Measurements from ENCODE around the gene HSD11B1. TPM values are rescaled to one million over a fixed set of nuclear protein-coding genes. Genes with fewer than 3 reads are reported as not detected.

The HSD11B1 gene
- total RNA-seq, 1 experiment from 2014 or later = not detected

- TF ChIP-seq GRHL2 (CRISPR knock-in tag; IDR thresholded peaks at IDR 0.05; ENCODE audit: insufficient replicate concordance, severe bottlenecking) (no peak), SMAD4 (CRISPR knock-in tag; IDR thresholded peaks at IDR 0.05) (no peak), NFE2L1 (CRISPR knock-in tag; IDR thresholded peaks at IDR 0.05) (no peak), CREB1 (CRISPR knock-in tag; IDR thresholded peaks at IDR 0.05) (no peak), HMGXB4 (CRISPR knock-in tag; IDR thresholded peaks at IDR 0.05) (no peak), NFYB (CRISPR knock-in tag; conservative IDR thresholded peaks at IDR 0.05; ENCODE audit: low read depth) (no peak), ZMAT4 (CRISPR knock-in tag; IDR thresholded peaks at IDR 0.05) (no peak), RORB (CRISPR knock-in tag; IDR thresholded peaks at IDR 0.05) (no peak), IRF2 (CRISPR knock-in tag; IDR thresholded peaks at IDR 0.05; ENCODE audit: borderline replicate concordance, low read depth) (no peak), RELA (CRISPR knock-in tag; IDR thresholded peaks at IDR 0.05; ENCODE audit: borderline replicate concordance) (no peak)
- no peaks in the 10 kb centered on the region for H3K9me3 Mint-ChIP-seq
- no peak overlapping the region for H3K27ac Mint-ChIP-seq
- no peak overlapping the region for H3K4me3 Mint-ChIP-seq
- no peak for DNase-seq (ENCODE audit: low spot score)
- CTCF ChIA-PET = interaction anchor here (0.6 to 1.2 kb wide), 2 partner anchors 94 to 271 kb away, joined by 3 read pairs; no protein-coding TSS in a partner anchor
- H3K4me1 Mint-ChIP-seq = no peaks in the 10 kb centered on the region
- no peaks in the 10 kb centered on the region for H3K36me3 Mint-ChIP-seq
- ATAC-seq = no peak
- no peaks in the 10 kb centered on the region for H3K27me3 Mint-ChIP-seq (ENCODE audit: low read depth)
- POLR2A ChIA-PET = no interaction called here
Measured at GRCh38 chr1:209721323-209721722, 16.7 kb downstream of the HSD11B1 start.

GRCh38 chr1:209723265-209723664 lies 18.6 kb downstream of the HSD11B1 start:
- ChIA-PET CTCF (no interaction called here), POLR2A (no interaction called here)
- ATAC-seq (no peak), DNase-seq (ENCODE audit: low spot score) (no peak)
- Mint-ChIP-seq H3K27ac (no peak overlapping the region), H3K9me3 (no peaks in the 10 kb centered on the region), H3K36me3 (no peaks in the 10 kb centered on the region), H3K4me3 (no peak overlapping the region), H3K27me3 (ENCODE audit: low read depth) (no peaks in the 10 kb centered on the region), H3K4me1 (no peaks in the 10 kb centered on the region)
- no peak for TF ChIP-seq E2F5 (CRISPR knock-in tag; IDR thresholded peaks at IDR 0.05)
- TF ChIP-seq ATF2 (CRISPR knock-in tag; IDR thresholded peaks at IDR 0.05; ENCODE audit: borderline replicate concordance, low read depth) = no peak
- TF ChIP-seq ATF3 (CRISPR knock-in tag; conservative IDR thresholded peaks at IDR 0.05) = no peak
- no peak for TF ChIP-seq PRDM15 (CRISPR knock-in tag; IDR thresholded peaks at IDR 0.05)
- TF ChIP-seq CREM (CRISPR knock-in tag; IDR thresholded peaks at IDR 0.05) = no peak
- TF ChIP-seq EMX1 (CRISPR knock-in tag; IDR thresholded peaks at IDR 0.05) = no peak
- no peak for TF ChIP-seq CREB1 (CRISPR knock-in tag; IDR thresholded peaks at IDR 0.05)
- no peak for TF ChIP-seq MYBL2 (CRISPR knock-in tag; IDR thresholded peaks at IDR 0.05)
- TF ChIP-seq GABPB1 (CRISPR knock-in tag; IDR thresholded peaks at IDR 0.05) = no peak
- TF ChIP-seq IRF2 (CRISPR knock-in tag; IDR thresholded peaks at IDR 0.05; ENCODE audit: borderline replicate concordance, low read depth) = no peak
